Loucy (cell line): Measurements from ENCODE around the gene THYN1.

Experiments
- CTCF ChIP-seq: fragments of 200-600 bp; sonication (generic); conservative IDR thresholded peaks from 2 replicates; pipeline ENCODE4 v1.5.1; 2014; ENCODE audit warnings: mild to moderate bottlenecking, antibody characterized with exemption, low read length
- EZH2phosphoT487 ChIP-seq: fragments of 200-600 bp; IDR thresholded peaks from 2 replicates; pipeline ENCODE4 v1.6.1; 2018; ENCODE audit warnings: antibody characterized with exemption, mild to moderate bottlenecking, moderate library complexity, borderline replicate concordance

- peak; percentile 80 for TF ChIP-seq CTCF
- TF ChIP-seq EZH2phosphoT487, result no peak
Measured at GRCh38 chr11:134261626-134262488, 8.7 kb upstream of the THYN1 start.
